PC-3 (cell line): ENCODE data around the gene MAP1LC3A.

Experiments
- CTCF ChIP-seq: fragments of 300-600 bp; sonication (generic); conservative IDR thresholded peaks from 2 replicates; pipeline ENCODE4 v1.5.1; 2017; ENCODE audit warnings: antibody characterized with exemption, low read depth, mild to moderate bottlenecking, low read length
- EZH2phosphoT487 ChIP-seq: fragments of 300-600 bp; sonication (generic); IDR thresholded peaks from 2 replicates; pipeline ENCODE4 v1.6.1; 2018; ENCODE audit warnings: mild to moderate bottlenecking, antibody characterized with exemption, low read length, borderline replicate concordance

DNA sequence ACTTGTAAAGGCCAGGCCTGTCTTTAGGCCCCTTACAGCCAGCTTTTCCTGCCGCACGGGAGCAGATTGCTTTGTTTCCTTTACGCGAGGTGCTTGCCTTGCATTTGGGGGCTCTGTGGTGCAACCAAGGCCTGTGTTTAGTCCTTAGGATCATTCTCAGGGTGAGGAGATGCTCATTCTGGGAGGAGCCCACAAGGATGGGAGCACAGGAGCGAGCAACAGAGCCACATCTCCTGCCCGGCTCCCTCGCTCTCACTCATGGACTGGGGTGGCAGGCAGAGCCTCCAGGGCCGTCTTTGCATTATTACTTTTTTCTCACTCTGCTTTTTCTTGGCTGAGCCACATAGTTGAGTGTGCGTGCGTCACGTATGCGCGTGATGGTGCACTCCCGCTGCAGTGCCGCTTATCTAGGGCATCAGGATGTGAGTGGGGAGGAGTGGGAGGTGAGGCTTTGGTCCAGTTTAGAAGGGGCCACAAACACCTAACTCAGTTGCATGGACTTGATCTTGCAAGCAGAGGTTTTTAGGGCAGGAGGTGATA lies 23.1 kb upstream of the MAP1LC3A start:
- no peak for TF ChIP-seq CTCF
- no peak for TF ChIP-seq EZH2phosphoT487
